GM21447 (cell line): ENCODE measurements around the gene DPYSL4.

Source experiments
- ATAC-seq: cut with Tn5 transposase; IDR thresholded peaks from one replicate; pipeline ENCODE4 v1.9.1; 2021; ENCODE audit not compliant: unreplicated experiment

DPYSL4 gene

DNA sequence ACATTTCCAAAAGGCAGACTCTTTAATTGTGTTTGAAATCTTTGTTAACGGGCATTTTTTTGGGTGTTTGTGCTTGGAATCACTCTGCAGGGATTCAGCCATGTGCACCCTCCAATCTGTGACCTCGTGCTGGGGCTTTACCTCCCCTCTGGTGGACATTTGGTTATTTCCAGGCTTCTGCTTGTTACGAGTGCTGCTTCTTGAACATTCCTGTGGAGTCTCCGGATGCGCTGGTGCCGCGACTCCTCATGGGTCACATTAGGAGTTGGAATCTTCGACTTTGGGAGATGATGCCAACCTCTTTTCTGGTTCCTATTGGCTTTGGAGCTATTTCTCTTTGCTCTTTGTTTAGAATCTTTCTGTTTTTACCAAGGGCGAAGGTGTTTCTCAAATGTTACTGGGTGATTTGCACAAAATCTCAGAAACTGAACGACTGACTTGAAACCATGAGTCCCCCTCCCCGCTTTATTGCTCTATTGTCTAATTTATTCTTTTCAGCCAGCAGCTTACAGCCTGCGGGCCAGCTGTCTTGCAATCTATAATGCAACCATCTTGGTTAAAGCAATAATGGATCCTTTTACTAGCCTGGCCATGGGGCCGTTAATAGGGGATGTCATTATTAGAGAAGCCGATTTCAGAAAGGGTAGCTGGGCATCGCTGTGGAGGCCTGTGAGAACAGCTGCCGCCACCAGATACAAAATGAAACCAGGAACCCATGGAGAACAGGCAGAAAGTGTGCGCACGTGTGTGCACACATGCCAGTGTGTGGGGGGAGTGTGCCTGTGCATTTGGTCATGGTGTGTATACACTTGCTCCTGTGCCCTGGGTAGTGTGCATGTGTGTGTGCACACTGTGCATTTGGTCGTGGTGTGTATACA, 9.9 kb upstream of the DPYSL4 start:
- no peak for ATAC-seq

- ATAC-seq, result no peak
Observed at GRCh38 chr10:132178046-132178445, 8.7 kb upstream of the DPYSL4 start.

DNA sequence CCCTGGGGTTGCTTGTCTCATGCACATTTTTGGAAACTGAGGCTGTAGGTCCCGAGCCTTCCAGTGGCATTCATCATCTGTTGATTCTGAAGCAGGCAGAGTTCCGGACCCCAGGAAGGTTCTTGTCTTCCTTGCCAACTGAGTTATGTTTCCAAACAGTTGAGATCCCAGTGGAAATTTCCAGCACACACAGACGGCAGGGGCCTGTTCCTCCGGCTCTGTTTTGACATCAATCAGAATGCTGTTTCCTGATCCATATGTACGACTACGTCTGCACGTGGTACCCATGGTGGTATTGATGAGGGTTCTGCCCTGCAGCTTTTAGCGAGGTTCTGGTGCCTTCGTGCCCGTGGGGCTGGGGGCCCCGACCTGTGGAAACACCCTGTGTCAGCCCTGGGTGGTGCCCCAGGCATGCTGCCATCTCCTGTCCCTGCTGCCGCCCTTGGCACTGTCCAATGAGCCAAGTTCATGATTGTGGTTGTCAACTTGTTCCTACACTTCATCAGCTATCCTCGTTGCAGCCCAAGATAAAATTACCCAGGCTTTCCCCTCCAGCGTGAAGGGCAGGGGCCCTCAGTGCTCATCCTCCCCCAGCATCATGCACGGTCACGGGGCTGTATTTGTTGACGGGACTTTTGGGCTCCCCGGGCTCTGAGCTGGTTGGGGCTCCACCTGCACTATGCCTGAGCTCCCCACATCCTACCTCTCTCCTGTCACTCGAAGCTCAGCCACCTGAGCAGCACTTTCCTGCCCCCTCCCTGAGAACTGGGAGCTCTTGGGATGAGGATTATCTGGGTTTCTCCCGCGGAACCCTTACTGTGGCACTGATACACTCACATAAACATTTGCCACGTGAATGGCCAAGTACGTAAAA, 7.8 kb upstream of the DPYSL4 start:
- ATAC-seq, result no peak

DNA sequence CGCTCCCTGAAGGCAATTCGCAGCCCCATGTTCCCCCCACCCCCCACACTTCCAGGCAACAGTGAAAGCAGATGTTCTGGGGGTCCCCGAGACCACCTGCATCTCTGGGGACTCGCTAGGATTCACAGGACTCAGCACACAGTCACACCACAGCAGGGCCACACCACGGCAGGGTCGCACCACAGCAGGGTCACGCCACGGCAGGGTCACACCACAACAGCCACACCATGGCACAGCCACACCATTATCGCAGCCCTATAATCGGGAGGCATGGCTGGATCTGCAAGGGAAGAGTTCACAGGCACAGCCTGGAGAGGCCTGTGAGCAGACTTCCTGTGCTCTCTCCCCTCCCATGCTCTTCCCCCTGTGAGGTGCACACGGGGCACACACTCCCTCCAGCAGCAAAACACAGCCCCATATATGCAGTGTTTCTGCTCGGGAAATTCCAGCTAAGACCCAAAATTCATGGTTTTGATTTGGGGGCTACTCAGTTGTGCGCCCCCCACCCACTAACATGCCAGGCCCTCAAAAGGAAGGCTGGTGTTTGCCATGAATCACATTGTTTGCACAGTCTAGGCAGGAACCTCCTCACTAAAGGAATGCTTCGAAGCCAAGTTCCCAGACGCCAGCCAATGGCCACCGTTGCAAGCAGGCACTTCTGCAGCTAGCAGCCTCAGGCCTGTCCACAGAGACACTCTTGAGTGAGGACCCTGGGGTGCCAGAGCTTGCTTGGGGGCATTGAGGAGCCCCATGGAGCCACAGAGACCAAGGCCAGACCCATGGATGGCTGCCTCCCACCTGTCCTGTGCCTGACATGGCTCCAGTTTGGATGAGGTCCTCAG, 7.0 kb upstream of the DPYSL4 start:
- ATAC-seq, result no peak

GRCh38 chr10:132180736-132181135, 6.0 kb upstream of the DPYSL4 start:
- no peak for ATAC-seq

- ATAC-seq, result no peak
Observed at GRCh38 chr10:132181691-132182425, 4.9 kb upstream of the DPYSL4 start.

- no peak for ATAC-seq
Observed at GRCh38 chr10:132182591-132182990, 4.2 kb upstream of the DPYSL4 start.

GRCh38 chr10:132183046-132183445, 3.7 kb upstream of the DPYSL4 start:
- ATAC-seq, result no peak

GRCh38 chr10:132184816-132185593, 1.7 kb upstream of the DPYSL4 start:
- no peak for ATAC-seq

DNA sequence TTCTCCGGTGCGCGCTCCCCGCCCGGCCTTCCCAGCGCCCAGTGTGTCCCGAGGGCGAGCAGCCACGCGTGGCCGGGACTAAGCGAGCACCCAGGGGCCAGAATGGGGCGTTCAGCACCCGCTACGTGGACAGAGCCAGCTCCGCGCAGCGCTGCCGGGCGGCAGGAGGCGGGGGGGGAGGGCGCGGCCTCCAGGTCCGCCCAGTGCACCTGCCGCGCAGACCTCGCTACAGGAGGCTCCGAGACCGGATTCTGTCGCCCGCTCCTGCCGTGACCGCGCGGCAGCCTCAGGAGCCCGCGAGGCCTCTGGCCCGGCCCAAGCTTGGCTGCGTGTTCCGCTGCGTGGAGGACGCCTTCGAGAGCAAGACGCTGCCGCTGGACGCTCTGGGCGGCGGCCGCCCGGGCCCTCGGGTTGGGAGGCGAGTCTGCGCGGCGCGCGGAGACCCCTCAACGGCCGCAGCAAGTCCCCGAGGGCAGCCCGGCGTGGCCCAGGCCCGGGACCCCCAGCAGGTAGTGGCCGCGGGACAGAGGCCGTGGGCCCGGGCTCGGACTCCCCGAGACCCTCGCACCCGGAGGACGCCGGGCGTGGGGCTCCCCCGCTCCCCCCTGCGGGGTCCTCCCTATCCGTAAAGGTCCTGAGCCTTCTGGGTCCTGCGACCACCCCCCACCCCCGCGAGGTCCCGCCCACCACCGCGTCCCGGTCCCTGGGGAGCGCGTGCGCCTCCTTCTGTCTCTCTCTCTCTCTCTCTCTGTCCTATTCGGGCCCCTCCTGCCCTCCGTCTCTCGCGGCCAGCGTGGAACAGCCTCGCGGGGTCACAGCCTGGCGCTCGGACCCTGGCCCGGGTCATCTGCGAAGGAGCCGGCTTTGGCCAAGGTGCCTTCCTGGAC, 904 bp upstream of the DPYSL4 start:
- ATAC-seq, result no peak

GRCh38 chr10:132187430-132188138, 836 bp downstream of the DPYSL4 start:
- no peak for ATAC-seq

- no peak for ATAC-seq
Observed at GRCh38 chr10:132188331-132188730, 1.6 kb downstream of the DPYSL4 start.

DNA sequence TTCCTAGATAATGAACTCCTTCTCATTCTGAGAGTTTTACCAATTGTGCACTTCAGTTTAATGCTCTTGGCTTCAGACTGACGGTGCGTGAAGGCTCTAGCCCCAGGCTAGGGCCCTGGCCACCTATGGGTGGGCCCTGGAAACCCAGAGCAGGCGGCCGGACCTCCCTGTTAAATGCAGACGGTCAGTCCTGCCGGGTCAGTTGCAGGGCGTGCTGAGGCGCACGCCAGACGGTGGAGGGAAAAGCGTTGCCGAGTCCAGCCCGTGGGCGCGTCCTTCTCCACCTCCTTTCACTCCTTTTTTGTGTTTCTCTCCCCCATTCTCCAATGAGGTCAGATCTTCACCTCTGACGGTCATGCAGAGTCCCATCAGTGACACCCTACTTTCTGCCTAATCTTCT, 2.3 kb downstream of the DPYSL4 start:
- ATAC-seq, result no peak

DNA sequence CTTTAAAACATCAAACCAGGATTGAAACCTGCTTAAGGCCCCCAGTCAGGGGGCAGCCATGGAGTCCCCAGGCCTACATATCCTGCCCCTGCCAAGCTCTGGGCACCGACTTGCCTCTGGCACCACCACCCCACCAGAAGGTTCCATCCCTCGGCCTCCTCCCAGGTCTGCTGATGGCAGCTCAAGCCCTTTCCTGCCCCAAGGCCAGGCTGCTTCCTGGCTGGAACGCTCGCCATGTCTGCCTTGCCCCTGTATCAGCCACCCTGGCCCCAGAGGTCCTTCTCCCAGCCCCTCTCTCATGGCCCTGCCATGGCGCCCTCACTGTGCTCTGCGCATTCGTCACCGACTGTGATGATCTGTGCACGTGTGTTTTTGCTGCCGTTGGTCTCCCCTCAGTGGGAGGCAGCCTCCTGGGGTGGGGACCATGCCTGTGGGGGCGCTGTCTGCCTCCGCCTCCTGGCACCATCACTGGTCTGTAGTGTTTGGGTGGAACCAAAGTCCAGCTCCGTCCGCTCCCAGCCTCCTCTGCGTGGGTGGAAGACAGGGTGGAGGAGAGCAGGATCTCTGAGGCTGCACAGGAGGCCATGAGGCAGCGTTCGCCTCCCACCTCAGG, 3.2 kb downstream of the DPYSL4 start:
- no peak for ATAC-seq

GRCh38 chr10:132192076-132192975, 5.6 kb downstream of the DPYSL4 start:
- ATAC-seq, result no peak

- ATAC-seq, result no peak
Observed at GRCh38 chr10:132192991-132193665, 6.4 kb downstream of the DPYSL4 start.
